ENCODE measurements around the gene DNAH6.
A peak's percentile ranks its signal among the peaks of the same experiment; 100 is the strongest.

Gene DNAH6

DNA sequence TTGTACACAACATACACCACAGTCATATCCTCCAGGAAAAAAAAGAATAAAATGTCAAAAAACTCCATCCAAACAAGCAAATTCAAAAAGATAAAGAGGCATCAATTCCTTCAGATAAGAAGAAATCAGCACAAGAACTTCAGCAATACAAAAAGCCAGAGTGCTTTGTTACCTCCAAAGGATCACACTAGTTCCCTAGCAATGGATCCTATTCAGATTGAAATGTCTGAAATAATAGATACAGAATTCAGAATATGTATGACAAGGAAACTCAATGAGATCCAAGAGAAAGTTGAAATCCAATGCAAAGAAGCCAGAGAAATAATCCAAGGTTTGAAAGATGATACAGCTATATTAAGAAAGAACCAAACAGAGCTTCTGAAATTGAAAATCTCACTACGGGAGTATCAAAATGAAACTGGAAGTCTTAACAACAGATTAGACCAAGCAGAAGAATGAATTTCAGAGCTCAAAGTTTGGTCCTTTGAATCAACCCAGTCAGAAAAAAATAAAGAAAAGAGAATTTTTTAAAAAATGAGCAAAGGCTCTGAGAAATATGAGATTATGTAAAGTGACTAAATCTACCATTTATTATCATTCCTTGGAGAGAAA lies 284.0 kb downstream of the DNAH6 start:
- no peak for DNase-seq (ENCODE audit: low spot score)

DNA sequence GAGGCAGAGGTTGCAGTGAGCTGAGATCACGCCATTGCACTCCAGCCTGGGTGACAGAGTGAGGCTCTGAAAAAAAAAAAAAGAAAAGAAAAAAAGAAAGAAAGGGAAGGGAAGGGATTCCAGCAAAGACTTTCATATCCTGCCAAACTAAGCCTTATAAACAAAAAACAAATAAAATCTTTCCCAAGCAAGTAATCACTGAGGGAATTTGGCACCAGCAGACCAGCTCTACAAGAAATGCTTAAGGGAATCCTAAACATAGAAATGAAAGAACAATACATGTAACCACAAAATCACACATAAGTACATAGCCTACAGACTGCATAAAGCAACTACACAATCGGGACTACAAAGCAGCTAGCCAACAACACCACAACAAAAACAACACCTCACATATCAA lies 285.5 kb downstream of the DNAH6 start:
- no peak for DNase-seq (ENCODE audit: low spot score)

DNA sequence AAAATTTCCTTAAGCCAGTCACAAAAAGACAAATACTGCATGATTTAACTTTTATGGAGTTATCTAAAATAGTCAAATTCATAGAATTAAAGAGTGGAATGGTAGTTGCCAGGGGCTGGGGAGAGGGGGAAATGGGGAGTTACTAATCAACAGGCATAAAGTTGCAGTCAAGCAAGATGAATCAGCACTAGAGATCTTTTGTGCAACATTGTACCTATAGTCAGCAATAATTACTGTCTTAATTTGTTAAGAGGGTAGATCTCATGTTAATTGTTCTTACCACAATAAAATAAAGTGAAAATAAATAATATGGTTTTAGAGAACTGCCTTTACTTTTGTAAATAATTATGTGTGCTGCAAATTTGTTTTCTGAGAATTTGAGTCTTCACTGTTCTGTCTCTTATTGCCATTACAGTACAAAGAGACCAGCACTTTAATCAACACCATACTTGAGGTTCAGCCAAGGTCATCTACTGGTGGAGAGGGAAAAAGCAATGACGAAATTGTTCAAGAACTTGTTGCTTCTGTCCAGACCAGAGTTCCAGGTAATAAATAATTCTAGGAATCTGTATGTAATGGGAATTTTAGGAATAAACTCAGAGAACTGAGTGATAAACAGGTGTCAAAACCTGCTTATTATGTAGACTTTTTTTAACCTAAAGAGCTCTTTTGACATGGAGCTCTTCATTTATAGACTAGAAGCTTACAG lies 289.1 kb downstream of the DNAH6 start:
- no peak for DNase-seq (ENCODE audit: low spot score)

DNA sequence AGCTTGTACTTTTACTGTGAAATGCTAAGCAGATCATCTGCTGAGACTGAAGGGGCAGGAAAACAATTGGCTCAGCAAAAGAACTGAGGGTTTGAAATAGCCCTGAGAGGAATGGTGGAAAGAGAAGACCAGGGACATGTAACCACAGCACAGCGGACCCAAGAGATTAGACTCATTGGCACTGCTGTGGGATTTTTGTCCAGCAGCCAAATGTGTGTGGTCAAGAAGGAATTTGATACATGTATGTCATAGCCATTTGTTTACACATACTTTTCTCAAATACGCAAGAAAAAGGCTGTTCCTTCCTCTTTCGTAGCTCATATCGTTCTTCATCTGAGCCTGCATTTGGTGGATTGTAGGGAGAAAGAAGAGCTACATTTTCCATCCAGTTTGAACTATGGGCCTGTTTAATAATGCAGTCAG lies 290.8 kb downstream of the DNAH6 start:
- peak; percentile 85 for DNase-seq (ENCODE audit: low spot score)

DNA sequence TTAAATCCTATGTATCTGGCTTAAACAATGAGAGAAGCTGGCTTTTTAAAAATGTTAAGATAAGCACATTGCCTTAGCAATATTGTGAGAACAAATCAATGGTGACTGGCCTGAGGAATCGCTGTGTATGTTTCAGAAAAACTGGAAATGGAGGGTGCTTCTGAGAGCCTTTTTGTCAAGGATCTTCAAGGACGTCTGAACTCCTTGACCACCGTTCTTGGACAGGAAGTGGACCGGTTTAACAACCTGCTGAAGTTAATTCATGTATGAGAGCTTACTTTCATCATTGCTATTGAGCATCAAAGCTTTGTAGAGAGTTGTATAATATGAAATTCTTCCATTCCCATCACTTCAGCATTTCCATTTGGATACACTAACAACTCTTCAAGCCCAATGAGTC lies 292.0 kb downstream of the DNAH6 start:
- DNase-seq (ENCODE audit: low spot score), result no peak

DNA sequence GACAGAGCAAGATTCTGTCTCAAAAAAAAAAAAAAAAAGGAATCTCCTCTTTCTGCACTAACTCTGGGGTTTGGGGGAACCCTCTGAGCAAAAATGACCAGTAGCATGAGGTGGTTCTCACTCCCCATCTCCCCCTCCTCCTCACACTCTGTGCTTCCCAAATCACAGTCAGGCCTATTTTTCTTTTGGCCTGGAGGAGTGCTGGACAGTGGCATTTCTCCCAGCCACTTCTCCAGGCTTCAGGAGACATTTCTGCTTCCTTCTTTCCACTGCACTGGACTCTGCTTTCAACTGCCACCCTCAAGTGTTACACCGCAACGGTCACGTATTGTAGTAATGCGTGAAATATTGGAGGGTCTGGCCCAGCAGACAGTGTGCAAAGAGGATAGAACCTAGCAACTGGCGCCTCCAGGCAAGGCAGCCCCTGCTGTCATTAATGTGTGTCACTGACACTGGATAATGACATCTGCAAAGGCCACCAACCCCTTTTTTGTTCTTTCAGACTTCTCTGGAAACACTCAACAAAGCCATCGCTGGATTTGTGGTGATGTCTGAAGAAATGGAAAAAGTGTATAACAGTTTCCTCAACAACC lies 295.6 kb downstream of the DNAH6 start:
- DNase-seq (ENCODE audit: low spot score), result no peak

DNA sequence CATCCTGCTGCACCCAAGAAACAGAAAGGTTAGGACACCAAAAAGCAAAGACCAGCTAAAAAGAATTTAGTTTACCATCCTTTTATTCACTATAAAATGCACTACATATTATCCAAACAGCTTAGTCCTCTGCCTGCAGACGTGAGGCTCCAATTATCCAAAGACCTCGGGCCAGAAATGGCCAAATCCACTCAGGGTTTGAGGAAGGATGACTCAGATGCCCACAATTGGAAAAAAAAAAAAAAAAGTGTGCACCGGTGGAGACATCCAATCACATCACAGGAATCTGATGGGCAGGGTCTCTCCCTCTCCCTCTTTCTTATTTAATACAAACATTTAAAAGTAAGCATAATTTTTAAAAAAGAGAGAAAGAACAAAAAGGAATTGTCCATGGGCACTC lies 298.8 kb downstream of the DNAH6 start:
- DNase-seq (ENCODE audit: low spot score), result peak; percentile 46

- no peak for DNase-seq (ENCODE audit: low spot score)
Observed at GRCh38 chr2:84816426-84817026, 300.2 kb downstream of the DNAH6 start.

DNA sequence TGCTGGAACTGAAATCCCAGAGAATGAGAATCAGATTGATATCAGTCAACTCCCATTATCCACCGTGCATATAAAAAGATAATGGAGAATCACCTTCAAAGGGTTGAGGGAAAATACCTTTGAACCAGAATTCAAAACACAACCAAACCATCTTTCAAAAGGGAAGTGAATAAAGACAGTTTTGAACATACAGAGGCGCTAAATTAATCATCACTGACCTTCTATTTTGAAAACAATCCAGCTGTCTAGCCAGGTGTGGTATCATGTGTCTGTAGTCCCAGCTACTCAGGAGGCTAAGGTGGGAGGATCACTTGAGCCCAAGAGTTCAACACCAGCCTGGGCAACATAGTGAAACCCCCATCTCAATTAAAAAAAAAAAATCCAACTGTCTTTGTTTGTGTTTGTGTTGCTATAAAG lies 300.9 kb downstream of the DNAH6 start:
- no peak for DNase-seq (ENCODE audit: low spot score)

- DNase-seq (ENCODE audit: low spot score), result no peak
Observed at GRCh38 chr2:84821806-84822205, 305.5 kb downstream of the DNAH6 start.

DNA sequence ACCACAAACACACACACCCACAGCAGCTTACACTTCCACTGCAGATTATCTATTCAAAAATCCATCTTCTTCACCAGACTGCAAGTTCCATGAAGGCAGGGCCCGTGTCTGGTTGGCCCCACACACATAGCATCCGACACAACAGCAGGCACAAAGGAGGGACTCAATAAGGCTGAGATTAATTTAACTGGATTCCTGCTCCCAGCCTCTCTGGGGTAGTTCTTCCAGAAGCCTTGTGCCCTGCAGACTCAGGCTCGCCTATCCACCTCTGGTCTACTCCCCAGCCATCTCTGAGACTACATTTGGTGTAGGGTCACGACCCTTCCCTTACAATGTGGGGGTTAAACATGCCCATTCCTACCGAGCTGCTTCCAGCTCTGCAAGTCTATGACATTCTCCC lies 306.9 kb downstream of the DNAH6 start:
- DNase-seq (ENCODE audit: low spot score), result no peak

- no peak for DNase-seq (ENCODE audit: low spot score)
Observed at GRCh38 chr2:84823788-84824187, 307.5 kb downstream of the DNAH6 start.

DNA sequence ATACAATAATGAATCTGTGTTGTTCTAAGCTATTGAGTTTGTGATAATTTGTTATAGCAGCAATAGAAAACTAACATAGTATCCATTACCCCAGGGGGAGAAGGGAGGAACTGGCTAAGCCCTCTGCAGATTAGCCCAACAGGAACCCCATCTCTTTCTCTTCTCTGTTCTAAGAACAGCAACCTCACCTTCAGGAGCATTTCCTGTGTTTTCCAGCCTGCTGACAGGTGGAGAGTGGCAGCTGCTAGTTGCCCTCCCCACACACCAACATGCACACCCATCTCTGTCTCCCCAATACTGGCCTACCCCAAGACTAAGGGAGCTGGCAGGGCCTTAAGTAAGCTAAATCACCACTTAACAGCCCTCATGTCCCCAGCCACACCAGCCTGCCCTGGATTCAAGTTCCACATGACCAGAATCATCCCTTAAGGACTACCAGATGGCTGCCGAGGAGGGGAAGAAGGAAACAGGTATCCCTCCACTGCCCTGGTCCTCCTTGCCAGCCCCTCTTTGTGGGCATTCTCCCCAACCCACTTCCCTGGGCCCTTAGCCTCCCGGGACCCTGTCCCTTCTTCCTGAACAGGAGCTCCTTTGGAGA lies 311.8 kb downstream of the DNAH6 start:
- no peak for DNase-seq (ENCODE audit: low spot score)

GRCh38 chr2:84829693-84830092 lies 313.4 kb downstream of the DNAH6 start:
- DNase-seq (ENCODE audit: low spot score), result no peak

- no peak for DNase-seq (ENCODE audit: low spot score)
Observed at GRCh38 chr2:84830095-84830494, 313.8 kb downstream of the DNAH6 start.

DNA sequence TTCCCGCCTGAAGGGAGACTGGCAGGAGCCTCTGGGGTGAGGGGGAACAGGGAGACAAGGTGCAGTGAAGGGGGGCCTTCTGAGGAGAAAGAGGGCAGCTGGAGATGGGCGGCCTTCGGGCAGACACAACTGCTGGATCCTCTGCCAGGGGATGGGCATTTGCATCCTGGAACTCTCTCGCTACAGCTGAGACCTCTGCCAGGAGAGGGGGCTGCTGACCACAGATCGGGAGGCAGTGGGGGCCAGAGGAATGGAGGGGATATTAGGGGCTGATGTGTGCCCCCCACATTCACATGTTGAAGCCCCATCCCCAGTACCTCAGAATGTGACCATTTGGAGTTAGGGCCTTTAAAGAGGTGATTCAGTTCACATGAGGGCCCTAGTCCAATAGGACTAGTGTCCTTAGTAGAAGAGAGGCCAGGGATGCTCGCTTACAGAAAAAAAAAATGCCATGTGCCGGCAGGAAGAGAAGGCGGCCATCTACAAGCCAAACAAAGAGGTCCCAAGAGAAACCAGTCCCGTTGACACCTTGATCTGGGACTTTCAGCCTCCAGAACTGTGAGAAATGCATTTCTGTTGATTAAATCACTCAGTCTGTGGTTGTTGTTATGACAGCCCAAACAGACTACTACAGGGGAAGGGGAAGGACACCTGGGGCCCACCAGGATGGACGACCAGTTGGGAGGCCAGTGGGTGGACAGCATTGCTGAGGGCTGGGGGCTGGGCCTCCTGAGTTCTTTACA lies 314.6 kb downstream of the DNAH6 start:
- DNase-seq (ENCODE audit: low spot score), result no peak

- DNase-seq (ENCODE audit: low spot score), result no peak
Observed at GRCh38 chr2:84832772-84833461, 316.6 kb downstream of the DNAH6 start.

DNA sequence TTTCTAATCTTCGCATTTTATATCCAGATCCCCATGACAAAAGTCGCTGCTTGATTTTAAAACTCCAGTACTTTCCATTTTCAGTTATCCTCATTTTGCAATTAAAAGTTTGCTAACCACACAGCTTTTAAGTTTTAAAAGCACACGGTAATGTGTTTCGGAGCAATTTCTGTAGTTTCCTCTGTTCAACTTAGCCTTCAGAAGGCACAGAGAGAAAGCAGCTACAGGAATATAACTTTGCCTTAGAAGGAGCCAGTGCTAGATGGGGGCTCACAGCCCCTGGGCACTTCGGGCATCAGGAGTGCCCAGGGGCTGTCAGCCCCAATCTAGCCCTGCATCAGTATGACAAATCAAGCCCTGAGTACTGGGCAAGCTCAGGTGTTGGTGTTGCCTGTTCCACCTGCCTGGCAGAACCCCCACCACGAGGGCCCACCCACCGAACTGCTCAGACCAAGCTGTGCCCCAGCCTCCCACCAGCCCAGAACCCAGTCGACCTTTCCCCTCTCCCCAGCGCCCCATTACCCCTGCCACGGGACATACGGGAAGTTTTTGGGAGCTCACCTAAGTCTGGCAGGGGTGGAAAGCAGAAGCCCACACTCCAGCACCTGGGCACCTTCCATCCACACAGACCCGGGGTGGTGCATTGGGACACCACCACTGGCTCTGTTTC lies 317.3 kb downstream of the DNAH6 start:
- DNase-seq (ENCODE audit: low spot score), result no peak

GRCh38 chr2:84836215-84836614 lies 319.9 kb downstream of the DNAH6 start:
- no peak for DNase-seq (ENCODE audit: low spot score)

DNA sequence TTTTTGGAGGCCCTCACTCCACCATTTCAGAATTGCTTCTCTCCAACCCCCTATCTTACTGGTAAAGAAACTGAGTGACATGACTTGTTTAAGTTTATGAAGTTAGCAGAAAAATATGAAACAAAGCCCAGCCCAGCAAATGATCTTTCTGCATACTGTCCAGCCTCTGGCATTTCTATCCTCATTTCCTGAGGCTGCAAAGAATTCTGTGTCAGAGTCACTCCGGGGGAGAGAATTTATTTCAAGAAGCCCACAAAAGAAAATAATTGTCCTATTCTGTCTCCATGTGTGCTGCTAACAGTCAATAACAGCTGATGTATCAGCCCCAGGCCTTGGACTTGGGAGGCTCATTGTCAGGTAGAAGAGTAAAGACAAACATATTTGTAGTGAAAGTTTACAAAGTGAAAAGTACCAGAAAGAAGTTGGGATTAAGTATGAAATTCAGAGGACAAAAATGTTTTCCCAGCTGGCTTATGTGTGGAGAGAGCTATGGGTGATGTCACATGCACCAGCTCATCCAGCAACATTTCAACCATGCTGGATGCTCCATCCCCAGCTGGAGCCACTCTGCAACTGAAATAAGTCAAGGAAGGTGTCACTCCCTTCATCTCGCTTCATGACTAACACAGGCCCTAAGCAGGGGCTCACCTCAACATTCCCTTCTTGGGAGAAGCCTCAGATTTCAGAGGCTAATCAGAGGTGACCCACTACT lies 322.3 kb downstream of the DNAH6 start:
- peak; percentile 60 for DNase-seq (ENCODE audit: low spot score)
